CD4-positive, alpha-beta T cell (primary cell): ENCODE results near the gene APOB. TPM values are rescaled to one million over a fixed set of nuclear protein-coding genes. Genes with fewer than 3 reads are reported as not detected.

Experiments used
- ATAC-seq: fragments of 200-7000 bp; cut with Tn5 transposase; one replicate; pipeline ENCODE4 v1.10.0; 2022; ENCODE audit warnings: mild to moderate bottlenecking; ENCODE audit not compliant: poor library complexity
- CTCF ChIA-PET: fragments of 350-600 bp; sonication (Branson Sonifier 250); formaldehyde crosslinking; loops from one replicate; lab custom pipeline; 2021; ENCODE audit warnings: antibody characterized with exemption, inconsistent platforms; lab: Charles Lee
- POLR2A ChIA-PET: fragments of 350-600 bp; sonication (Branson Sonifier 250); formaldehyde crosslinking; loops from one replicate; lab custom pipeline; 2021; ENCODE audit warnings: antibody characterized with exemption, inconsistent platforms; lab: Charles Lee
- DNase-seq, 14 experiments: peaks; one replicate each; pipeline ENCODE4 v3.0.0-alpha.2; 2013 to 2020; ENCODE audit warnings: mixed read lengths in 2 of 14
- H3K27ac ChIP-seq, 2 donors: one replicate each; pipeline versions ENCODE4 v1.5.1 to v1.7.0; 2013; ENCODE audit warnings: low read length in 2 of 2, low read depth in 1 of 2, mild to moderate bottlenecking in 1 of 2
- H3K27me3 ChIP-seq, 2 experiments: 1 replicate in 1 of 2; 2 replicates in 1 of 2; pipeline versions ENCODE4 v1.6.1 to v1.7.0; 2013; ENCODE audit warnings: low read length in 2 of 2, control low read depth in 1 of 2, mild to moderate bottlenecking in 1 of 2, moderate library complexity in 1 of 2; ENCODE audit not compliant: insufficient read depth in 2 of 2, control insufficient read depth in 1 of 2
- H3K36me3 ChIP-seq: one replicate; pipeline ENCODE4 v1.6.1; 2013; ENCODE audit warnings: low read length, control low read depth; ENCODE audit not compliant: insufficient read depth
- H3K4me1 ChIP-seq: one replicate; pipeline ENCODE4 v1.6.1; 2013; ENCODE audit warnings: low read length, control low read depth; ENCODE audit not compliant: insufficient read depth
- H3K4me3 ChIP-seq: one replicate; pipeline ENCODE4 v1.5.1; 2013; ENCODE audit warnings: mild to moderate bottlenecking, low read length, moderate library complexity
- H3K9me3 ChIP-seq, 2 experiments: 1 replicate in 1 of 2; 2 replicates in 1 of 2; pipeline versions ENCODE4 v1.6.1 to v1.7.0; 2013; ENCODE audit warnings: low read length in 2 of 2, mild to moderate bottlenecking in 2 of 2, control low read depth in 1 of 2, moderate library complexity in 1 of 2; ENCODE audit not compliant: control insufficient read depth in 1 of 2, insufficient read depth in 1 of 2
- H3K27ac Mint-ChIP-seq: one replicate; pipeline ENCODE4 v1.8.0; 2020; ENCODE audit warnings: mixed read lengths
- H3K27me3 Mint-ChIP-seq: one replicate; pipeline ENCODE4 v1.8.0; 2021; ENCODE audit warnings: mixed read lengths
- H3K36me3 Mint-ChIP-seq: one replicate; pipeline ENCODE4 v1.8.0; 2021; ENCODE audit warnings: low read depth, mixed read lengths
- H3K4me1 Mint-ChIP-seq: one replicate; pipeline ENCODE4 v1.8.0; 2021; ENCODE audit warnings: low read depth, mixed read lengths
- H3K4me3 Mint-ChIP-seq: one replicate; pipeline ENCODE4 v1.8.0; 2020; ENCODE audit warnings: mild to moderate bottlenecking, mixed read lengths
- H3K9me3 Mint-ChIP-seq: one replicate; pipeline ENCODE4 v1.8.0; 2020; ENCODE audit warnings: mixed read lengths
- CTCF ChIP-seq: fragments of 200-600 bp; IDR thresholded peaks from one replicate; pipeline ENCODE4 v1.8.0; 2022; ENCODE audit warnings: antibody characterized with exemption, mild to moderate bottlenecking
- intact Hi-C, 2 experiments: fragments of 100-400 bp; cut with DNase I in 1 of 2; cut with micrococcal nuclease in 1 of 2; formaldehyde crosslinking; loops; one replicate each; pipeline versions ENCODE4 v1.15.1 to v1.9.0; 2023 to 2025; cut with DNase I, micrococcal nuclease
- total RNA-seq, 174 experiments: library from RNA in 2 of 174; stranded (reverse) in 2 of 174; gene quantifications; one replicate each; pipeline ENCODE4 v1.2.3 and lab custom pipeline; 2021 to 2026

Gene APOB
- total RNA-seq, 2 experiments from 2014 or later, result not detected

- CTCF ChIA-PET, result no interaction called here
- Mint-ChIP-seq H3K27me3 (no peaks in the 10 kb centered on the region), H3K4me3 (no peak overlapping the region), H3K9me3 (no peaks in the 10 kb centered on the region), H3K27ac (no peak overlapping the region), H3K36me3 (no peaks in the 10 kb centered on the region), H3K4me1 (no peaks in the 10 kb centered on the region)
- POLR2A ChIA-PET, result no interaction called here
- TF ChIP-seq CTCF, result no peak
- ATAC-seq, result no peak
- H3K27me3 ChIP-seq, result no peaks in the 10 kb centered on the region
- DNase-seq, result no peak
- H3K4me1 ChIP-seq, result no peaks in the 10 kb centered on the region
- H3K27ac ChIP-seq, result no peak overlapping the region
- intact Hi-C loops, result no loop called here
- no peak overlapping the region for H3K4me3 ChIP-seq
- no peaks in the 10 kb centered on the region for H3K36me3 ChIP-seq
- H3K9me3 ChIP-seq, result no peaks in the 10 kb centered on the region
Measured at GRCh38 chr2:21002814-21003192, 41.1 kb downstream of the APOB start.

GRCh38 chr2:21001988-21002813 is 41.7 kb downstream of the APOB start:
- Mint-ChIP-seq H3K27me3 (no peaks in the 10 kb centered on the region), H3K4me1 (no peaks in the 10 kb centered on the region), H3K4me3 (no peak overlapping the region), H3K9me3 (no peaks in the 10 kb centered on the region), H3K27ac (no peak overlapping the region), H3K36me3 (no peaks in the 10 kb centered on the region)
- Histone ChIP-seq H3K27me3 (no peaks in the 10 kb centered on the region), H3K4me3 (no peak overlapping the region), H3K27ac (no peak overlapping the region), H3K36me3 (no peaks in the 10 kb centered on the region), H3K9me3 (no peaks in the 10 kb centered on the region), H3K4me1 (no peaks in the 10 kb centered on the region)
- intact Hi-C loops, result no loop called here
- CTCF ChIA-PET, result no interaction called here
- ATAC-seq (no peak), DNase-seq (no peak)
- no peak for TF ChIP-seq CTCF
- POLR2A ChIA-PET, result no interaction called here

- ATAC-seq (no peak), DNase-seq (no peak)
- Mint-ChIP-seq H3K36me3 (no peaks in the 10 kb centered on the region), H3K4me1 (no peaks in the 10 kb centered on the region), H3K9me3 (no peaks in the 10 kb centered on the region), H3K27me3 (no peaks in the 10 kb centered on the region), H3K4me3 (no peak overlapping the region), H3K27ac (no peak overlapping the region)
- H3K4me3 ChIP-seq, result no peak overlapping the region
- H3K9me3 ChIP-seq, result no peaks in the 10 kb centered on the region
- no peaks in the 10 kb centered on the region for H3K36me3 ChIP-seq
- no peaks in the 10 kb centered on the region for H3K4me1 ChIP-seq
- H3K27me3 ChIP-seq, result no peaks in the 10 kb centered on the region
- ChIA-PET CTCF (no interaction called here), POLR2A (interaction anchor here (0.5 kb wide), 1 partner anchor 64 kb away, joined by 4 read pairs; no protein-coding TSS in a partner anchor)
- no peak for TF ChIP-seq CTCF
- intact Hi-C loops, result no loop called here
- H3K27ac ChIP-seq, result no peak overlapping the region
Measured at GRCh38 chr2:21001225-21001946, 42.5 kb downstream of the APOB start.
